Adrenal gland (tissue), 5 donors: Measurements from ENCODE around the gene GRK1.

Source experiments
- POLR2A ChIP-seq, 2 donors: fragments of 450-650 bp; IDR thresholded peaks; one replicate each; pipeline ENCODE4 v1.6.1; 2017; ENCODE audit warnings: antibody characterized with exemption in 2 of 2, mild to moderate bottlenecking in 2 of 2, moderate library complexity in 1 of 2
- TF ChIP-seq, protein P1 (sequence below), 6 experiments: fragments of 450-650 bp in 4 of 6; fragments of 200-600 bp in 2 of 6; sonication (generic) in 1 of 6; IDR thresholded peaks; 1 replicate in 5 of 6; 2 replicates in 1 of 6; pipeline versions ENCODE4 v1.5.1 to v1.8.0; 2016 to 2021; ENCODE audit warnings: antibody characterized with exemption in 6 of 6, mild to moderate bottlenecking in 2 of 6, moderate library complexity in 1 of 6
- donor health status: DM: no; HTN: no; CAD: no.

DNA sequence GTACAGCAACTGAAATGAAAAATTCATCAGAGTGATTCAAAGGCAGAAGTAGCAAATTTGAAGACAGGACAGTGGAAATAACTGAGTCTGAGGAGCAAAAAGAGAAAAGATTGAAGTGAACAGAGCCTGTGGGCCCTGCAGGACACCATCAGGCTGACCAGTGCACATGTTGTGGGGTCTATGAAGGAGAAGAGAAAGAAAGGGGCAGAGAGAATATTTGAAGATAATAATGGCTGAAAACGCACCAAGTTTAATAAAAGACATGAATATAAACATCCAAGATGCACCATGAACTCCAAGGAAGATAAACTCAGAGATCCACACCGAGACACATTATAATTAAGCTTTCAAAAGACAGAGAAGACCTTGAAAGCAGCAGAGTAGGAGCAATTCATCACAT is 24.5 kb upstream of the GRK1 start:
- TF ChIP-seq, protein P1, sequence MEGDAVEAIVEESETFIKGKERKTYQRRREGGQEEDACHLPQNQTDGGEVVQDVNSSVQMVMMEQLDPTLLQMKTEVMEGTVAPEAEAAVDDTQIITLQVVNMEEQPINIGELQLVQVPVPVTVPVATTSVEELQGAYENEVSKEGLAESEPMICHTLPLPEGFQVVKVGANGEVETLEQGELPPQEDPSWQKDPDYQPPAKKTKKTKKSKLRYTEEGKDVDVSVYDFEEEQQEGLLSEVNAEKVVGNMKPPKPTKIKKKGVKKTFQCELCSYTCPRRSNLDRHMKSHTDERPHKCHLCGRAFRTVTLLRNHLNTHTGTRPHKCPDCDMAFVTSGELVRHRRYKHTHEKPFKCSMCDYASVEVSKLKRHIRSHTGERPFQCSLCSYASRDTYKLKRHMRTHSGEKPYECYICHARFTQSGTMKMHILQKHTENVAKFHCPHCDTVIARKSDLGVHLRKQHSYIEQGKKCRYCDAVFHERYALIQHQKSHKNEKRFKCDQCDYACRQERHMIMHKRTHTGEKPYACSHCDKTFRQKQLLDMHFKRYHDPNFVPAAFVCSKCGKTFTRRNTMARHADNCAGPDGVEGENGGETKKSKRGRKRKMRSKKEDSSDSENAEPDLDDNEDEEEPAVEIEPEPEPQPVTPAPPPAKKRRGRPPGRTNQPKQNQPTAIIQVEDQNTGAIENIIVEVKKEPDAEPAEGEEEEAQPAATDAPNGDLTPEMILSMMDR (IDR thresholded peaks at IDR 0.05) = no peak
- no peak for TF ChIP-seq POLR2A (IDR thresholded peaks at IDR 0.05)
